Stimulated activated memory B cell treated with anti-CD40 and anti-IgM and Interleukin-4, amounts not matched to agents 10 μg/mL and 1 μg/mL and 100 μg/mL, for 72 hours (primary cell): ENCODE results near the gene STBD1.
"Not testable (repeated sequence)": the region's sequence is repeated elsewhere in the genome, so short reads cannot be mapped to it uniquely, and the experiment has no call there.

Experiments used
- ATAC-seq: fragments of 150-1000 bp; cut with Tn5 transposase; 2 replicates; pipeline ENCODE4 v1.10.0; 2021
- H3K27ac Mint-ChIP-seq: one replicate; pipeline ENCODE4 v1.8.0; 2022; ENCODE audit warnings: mild to moderate bottlenecking, mixed read lengths
- H3K27me3 Mint-ChIP-seq: one replicate; pipeline ENCODE4 v1.8.0; 2022; ENCODE audit warnings: mixed read lengths
- H3K36me3 Mint-ChIP-seq: one replicate; pipeline ENCODE4 v1.8.0; 2022; ENCODE audit warnings: mixed read lengths
- H3K4me1 Mint-ChIP-seq: one replicate; pipeline ENCODE4 v1.8.0; 2022; ENCODE audit warnings: mixed read lengths
- H3K4me3 Mint-ChIP-seq: one replicate; pipeline ENCODE4 v1.8.0; 2022; ENCODE audit warnings: mild to moderate bottlenecking, moderate library complexity, mixed read lengths
- H3K9me3 Mint-ChIP-seq: one replicate; pipeline ENCODE4 v1.8.0; 2022; ENCODE audit warnings: mixed read lengths

The STBD1 gene

DNA sequence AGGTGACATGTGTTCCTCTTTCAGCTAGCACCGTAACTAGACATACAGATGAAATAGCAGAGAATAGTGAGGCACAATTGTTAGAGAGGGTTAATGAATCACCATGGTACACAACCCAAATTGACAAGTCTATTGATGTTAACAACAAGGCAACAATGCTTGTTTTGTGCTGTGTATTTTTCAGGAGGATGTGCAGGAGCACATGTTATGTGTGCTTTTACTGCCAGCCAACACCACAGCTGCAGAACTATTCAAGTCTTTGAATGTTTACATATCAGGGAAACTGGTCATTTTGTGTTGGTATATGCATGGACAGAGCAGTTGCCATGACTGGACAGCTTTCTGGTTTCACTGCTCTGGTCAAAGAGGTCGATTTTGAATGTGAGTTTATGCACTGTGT lies 32.8 kb downstream of the STBD1 start:
- ATAC-seq, result no peak
- Mint-ChIP-seq H3K4me3 (no peak overlapping the region), H3K27ac (no peak overlapping the region), H3K36me3 (no peaks in the 10 kb centered on the region), H3K9me3 (no peaks in the 10 kb centered on the region), H3K27me3 (peaks cover 23% of the 10 kb centered on the region), H3K4me1 (no peaks in the 10 kb centered on the region)

DNA sequence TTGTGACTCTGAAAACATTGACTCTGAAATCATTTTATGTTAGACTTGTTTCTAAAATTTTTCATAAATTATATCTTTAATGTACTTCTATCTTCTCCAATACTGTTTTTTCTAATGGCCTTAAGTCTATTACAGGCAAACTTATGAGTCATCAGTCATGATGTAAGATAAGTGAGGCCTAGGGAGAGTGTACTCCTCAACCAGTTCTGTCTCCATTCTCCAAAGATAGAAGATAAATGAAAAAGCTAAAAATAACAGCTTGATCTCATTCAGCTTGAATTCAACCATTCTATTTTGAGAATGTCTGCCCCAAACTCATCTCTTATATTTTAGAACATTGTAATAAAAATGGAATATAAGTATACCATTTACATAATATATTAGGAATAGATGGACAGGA lies 34.5 kb downstream of the STBD1 start:
- no peak overlapping the region for H3K4me3 Mint-ChIP-seq
- H3K27me3 Mint-ChIP-seq, result peaks cover 23% of the 10 kb centered on the region
- no peak overlapping the region for H3K27ac Mint-ChIP-seq
- no peaks in the 10 kb centered on the region for H3K36me3 Mint-ChIP-seq
- no peaks in the 10 kb centered on the region for H3K9me3 Mint-ChIP-seq
- no peak for ATAC-seq
- H3K4me1 Mint-ChIP-seq, result no peaks in the 10 kb centered on the region

DNA sequence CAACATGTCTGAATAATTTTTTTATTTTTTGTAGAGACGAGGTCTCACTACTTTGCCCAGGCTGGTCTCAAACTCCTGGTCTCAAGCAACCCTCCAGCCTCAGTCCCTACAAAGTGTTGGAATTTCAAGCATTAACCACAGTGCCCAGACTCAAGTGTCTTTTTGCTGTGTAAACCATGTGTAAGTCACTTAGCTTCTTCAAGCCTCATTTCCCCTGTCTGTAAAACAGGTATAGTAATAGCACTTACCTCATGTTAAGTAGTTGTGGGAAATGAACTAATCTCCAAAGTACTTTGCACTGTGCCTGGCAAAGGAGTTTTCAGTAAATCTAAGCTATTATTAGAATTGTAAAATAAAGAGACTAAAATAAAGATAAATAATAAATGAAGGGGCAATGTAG lies 35.7 kb downstream of the STBD1 start:
- H3K27me3 Mint-ChIP-seq, result peaks cover 23% of the 10 kb centered on the region
- no peaks in the 10 kb centered on the region for H3K36me3 Mint-ChIP-seq
- H3K4me3 Mint-ChIP-seq, result no peak overlapping the region
- H3K9me3 Mint-ChIP-seq, result peaks cover 3% of the 10 kb centered on the region
- H3K4me1 Mint-ChIP-seq, result no peaks in the 10 kb centered on the region
- H3K27ac Mint-ChIP-seq, result no peak overlapping the region
- ATAC-seq, result no peak

DNA sequence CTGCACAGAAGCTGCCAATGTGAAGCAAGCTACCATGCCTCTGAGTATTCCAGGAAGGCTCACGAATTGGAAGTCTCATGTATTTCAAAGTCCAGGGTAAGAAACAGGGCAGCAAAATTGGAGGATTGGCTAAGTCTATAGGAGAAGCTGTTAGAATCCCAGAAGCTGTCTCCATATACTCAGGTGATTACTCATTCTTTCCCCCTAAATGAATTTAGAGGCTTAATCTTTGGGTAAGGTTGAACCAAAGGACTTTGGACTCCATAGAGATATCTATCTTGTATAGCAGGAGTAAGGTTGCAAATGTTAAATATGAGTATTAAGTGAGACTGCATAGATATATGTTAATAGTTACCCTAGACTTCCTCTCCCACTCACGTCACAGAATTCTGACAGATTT lies 36.3 kb downstream of the STBD1 start:
- Mint-ChIP-seq H3K27ac (no peak overlapping the region), H3K4me3 (no peak overlapping the region), H3K27me3 (peaks cover 18% of the 10 kb centered on the region), H3K9me3 (peaks cover 9% of the 10 kb centered on the region), H3K36me3 (no peaks in the 10 kb centered on the region), H3K4me1 (no peaks in the 10 kb centered on the region)
- no peak for ATAC-seq

DNA sequence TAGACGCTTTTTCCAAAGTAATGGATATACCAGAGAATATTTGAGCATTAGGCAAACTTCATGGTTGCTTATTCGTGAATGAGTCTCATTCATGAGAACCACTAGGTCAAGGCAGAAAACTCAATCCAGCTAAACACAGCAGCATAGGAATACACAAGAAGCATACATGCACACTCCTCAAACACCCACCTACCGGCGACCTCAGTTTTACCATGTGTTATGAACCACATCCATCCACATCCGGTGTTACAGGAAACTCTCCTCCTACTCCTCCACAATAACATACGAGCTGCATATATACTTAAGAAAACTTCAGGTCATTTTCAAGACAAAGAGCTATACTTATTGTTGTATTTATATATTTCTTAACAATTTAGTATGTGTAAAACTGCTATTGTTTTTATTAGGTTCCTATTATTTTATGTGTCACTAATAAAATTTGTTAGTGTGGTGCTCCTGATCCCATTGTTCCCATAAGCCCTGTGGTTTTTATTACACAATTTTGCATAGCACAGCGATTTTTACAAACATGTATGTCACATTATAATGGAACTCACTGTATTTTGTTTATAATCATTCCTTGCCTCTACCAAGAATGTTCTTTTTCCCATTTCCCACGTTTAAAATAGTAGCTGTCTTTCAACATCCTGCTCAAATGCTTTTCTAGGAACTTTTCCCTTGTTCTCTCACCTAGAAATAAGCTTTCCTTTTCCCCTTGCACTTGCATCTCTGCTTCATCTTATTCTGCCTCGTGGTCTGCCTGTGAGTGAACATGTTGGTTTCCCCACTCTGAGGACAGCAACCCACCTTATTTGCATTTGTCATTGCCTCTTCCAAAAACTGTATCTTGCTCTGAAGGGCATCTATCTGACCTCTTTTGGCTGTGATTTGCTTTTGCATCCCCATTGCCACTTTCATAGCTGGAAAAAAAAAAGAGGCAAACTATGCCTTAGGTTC lies 48.3 kb downstream of the STBD1 start:
- H3K9me3 Mint-ChIP-seq, result peaks cover 19% of the 10 kb centered on the region
- no peaks in the 10 kb centered on the region for H3K4me1 Mint-ChIP-seq
- no peak overlapping the region for H3K27ac Mint-ChIP-seq
- no peak overlapping the region for H3K4me3 Mint-ChIP-seq
- no peak for ATAC-seq
- no peaks in the 10 kb centered on the region for H3K27me3 Mint-ChIP-seq
- no peaks in the 10 kb centered on the region for H3K36me3 Mint-ChIP-seq

DNA sequence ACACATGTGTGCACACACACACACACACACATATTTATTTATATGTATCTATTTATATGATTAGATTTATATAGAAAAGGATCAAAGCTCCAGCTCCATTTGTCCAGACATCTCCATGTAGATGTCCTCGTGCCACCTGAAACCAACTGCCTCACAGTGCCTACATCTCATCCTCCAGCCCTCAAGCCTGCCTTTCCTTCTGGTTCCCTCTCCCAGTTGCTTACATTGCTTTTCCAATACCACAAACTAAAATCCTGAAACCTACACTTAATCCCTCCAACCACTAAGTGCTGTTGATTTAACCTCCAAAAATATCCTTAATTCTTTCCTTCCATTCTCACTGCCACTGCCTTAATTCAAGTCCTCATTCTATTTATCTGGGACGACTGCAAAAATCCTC lies 51.4 kb downstream of the STBD1 start:
- Mint-ChIP-seq H3K27ac (no peak overlapping the region), H3K27me3 (no peaks in the 10 kb centered on the region), H3K4me3 (no peak overlapping the region), H3K36me3 (no peaks in the 10 kb centered on the region), H3K4me1 (no peaks in the 10 kb centered on the region), H3K9me3 (peaks cover 24% of the 10 kb centered on the region)
- ATAC-seq, result no peak

DNA sequence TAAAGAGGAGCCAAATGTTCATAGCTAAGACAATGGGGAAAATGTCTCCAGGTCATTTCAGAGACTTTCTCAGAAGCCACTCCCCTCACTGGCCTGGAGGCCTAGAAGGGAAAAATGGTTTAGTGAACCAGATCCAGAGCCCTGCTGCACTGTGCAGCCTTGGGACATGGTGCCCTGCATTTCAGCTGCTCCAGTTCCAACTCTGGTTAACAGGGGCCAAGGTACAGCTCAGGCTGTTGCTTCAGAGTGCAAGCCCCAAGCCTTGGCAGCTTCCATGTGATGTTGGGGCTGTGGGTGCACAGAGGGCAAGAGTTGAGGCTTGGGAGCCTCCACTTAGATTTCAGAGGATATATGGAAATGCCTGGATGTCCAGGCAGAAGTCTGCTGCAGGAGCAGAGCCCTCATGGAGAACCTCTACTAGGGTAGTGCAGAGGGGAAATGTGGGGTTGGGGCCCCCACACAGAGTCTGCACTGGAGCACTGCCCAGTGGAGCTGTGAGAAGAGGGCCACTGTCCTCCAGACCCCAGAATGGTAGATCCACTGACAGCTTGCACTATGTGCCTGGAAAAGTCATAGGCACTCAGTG lies 53.4 kb downstream of the STBD1 start:
- not testable (repeated sequence) for H3K27me3 Mint-ChIP-seq, H3K27ac Mint-ChIP-seq, H3K4me3 Mint-ChIP-seq, H3K4me1 Mint-ChIP-seq, ATAC-seq, H3K36me3 Mint-ChIP-seq
- peaks cover 24% of the 10 kb centered on the region for H3K9me3 Mint-ChIP-seq
